K562 (cell line): ENCODE data around the gene FIG4. TPM values are rescaled to one million over a fixed set of nuclear protein-coding genes. Genes with fewer than 3 reads are reported as not detected.

Source experiments
- CXXC5 ChIP-seq: fragments of 250-450 bp; sonication (Bioruptor Pico); IDR thresholded peaks from 2 replicates; pipeline ENCODE4 v1.8.0; 2022; ENCODE audit warnings: inconsistent platforms, mild to moderate bottlenecking, moderate library complexity
- HEY1 ChIP-seq: fragments of 250-450 bp; sonication (Bioruptor Pico); IDR thresholded peaks from 2 replicates; pipeline ENCODE4 v1.5.0; 2020; ENCODE audit warnings: mild to moderate bottlenecking, moderate library complexity, borderline replicate concordance
- L3MBTL2 ChIP-seq: fragments of 450-650 bp; IDR thresholded peaks from 2 replicates; pipeline ENCODE4 v1.6.1; 2016; ENCODE audit warnings: mild to moderate bottlenecking, moderate library complexity
- LARP7 ChIP-seq: fragments of 450-650 bp; IDR thresholded peaks from 2 replicates; pipeline ENCODE4 v1.6.1; 2016
- NCOA2 ChIP-seq, 2 experiments: fragments of 450-650 bp; IDR thresholded peaks; 2 replicates each; pipeline ENCODE4 v1.6.1; 2018; ENCODE audit warnings: mild to moderate bottlenecking in 2 of 2, moderate library complexity in 1 of 2; ENCODE audit not compliant: partially characterized antibody in 2 of 2
- NEUROD1 ChIP-seq: fragments of 150-350 bp; IDR thresholded peaks from 2 replicates; pipeline ENCODE4 v1.6.1; 2014; ENCODE audit warnings: borderline replicate concordance, low read length, low read depth; ENCODE audit not compliant: partially characterized antibody
- NFATC3 ChIP-seq: fragments of 450-650 bp; IDR thresholded peaks from 2 replicates; pipeline ENCODE4 v1.6.1; 2017; ENCODE audit warnings: mild to moderate bottlenecking
- SMAD1 ChIP-seq: fragments of 150-350 bp; IDR thresholded peaks from 2 replicates; pipeline ENCODE4 v1.6.1; 2014; ENCODE audit warnings: low read length, low read depth; ENCODE audit not compliant: partially characterized antibody
- ZNF212 ChIP-seq: fragments of 450-650 bp; formaldehyde crosslinking; IDR thresholded peaks from 2 replicates; pipeline ENCODE4 v1.4.0; 2020; ENCODE audit warnings: mild to moderate bottlenecking
- ZNF431 ChIP-seq: sonication (generic); formaldehyde crosslinking; IDR thresholded peaks from 2 replicates; pipeline ENCODE4 v1.8.0; 2022; ENCODE audit warnings: mild to moderate bottlenecking, missing genetic modification reagents
- ZNF695 ChIP-seq: fragments of 450-650 bp; formaldehyde crosslinking; IDR thresholded peaks from 2 replicates; pipeline ENCODE4 v1.4.0; 2020; ENCODE audit warnings: mild to moderate bottlenecking, moderate library complexity
- polyA plus RNA-seq, 8 experiments: library from polyadenylated mRNA; depleted of rRNA in 4 of 8; stranded (reverse) in 5 of 8; unstranded in 3 of 8; fragments of >200 nt; fragmentation: Nextera tagmentation in 2 of 8; fragmentation: Illumina TruSeq in 1 of 8; extraction: Ambion mirVana in 2 of 8; extraction: Trizol in 1 of 8; gene quantifications; 2 replicates each; pipeline versions ENCODE4 v1.2.1 to v1.2.3, GENCODE V29; 2011 to 2014; ENCODE audit warnings: inconsistent platforms in 1 of 8, missing spikeins in 1 of 8
- total RNA-seq, 7 experiments: library from RNA; depleted of rRNA in 6 of 7; stranded (reverse); fragments of >200 nt in 6 of 7; fragmentation: Illumina TruSeq in 2 of 7; extraction: Trizol in 2 of 7; gene quantifications; 2 replicates each; pipeline versions ENCODE4 v1.2.1 to v1.2.3, GENCODE V29; 2011 to 2021; ENCODE audit warnings: low replicate concordance in 1 of 7
- TF ChIP-seq, protein P1 (sequence below): fragments of 450-650 bp; IDR thresholded peaks from 2 replicates; pipeline ENCODE4 v1.6.1; 2017; ENCODE audit warnings: antibody characterized with exemption, mild to moderate bottlenecking
- TF ChIP-seq, protein P2 (sequence below), 2 experiments: fragments of 450-650 bp; formaldehyde crosslinking in 1 of 2; IDR thresholded peaks; 2 replicates each; pipeline versions ENCODE4 v1.4.0 to v1.6.1; 2014 to 2020; ENCODE audit warnings: mild to moderate bottlenecking in 2 of 2, borderline replicate concordance in 1 of 2, low read depth in 1 of 2
- TF ChIP-seq, protein P3 (sequence below): sonication (generic); formaldehyde crosslinking; IDR thresholded peaks from 2 replicates; pipeline ENCODE4 v1.9.0; 2022; ENCODE audit warnings: mild to moderate bottlenecking, missing genetic modification reagents

FIG4 gene
- total and polyA plus RNA-seq, 9 of the 15 experiments (the other 6 are each of a cell fraction or from before 2014, with no cell fraction given) = 1.5 to 6.8 (median 4.3) TPM

DNA sequence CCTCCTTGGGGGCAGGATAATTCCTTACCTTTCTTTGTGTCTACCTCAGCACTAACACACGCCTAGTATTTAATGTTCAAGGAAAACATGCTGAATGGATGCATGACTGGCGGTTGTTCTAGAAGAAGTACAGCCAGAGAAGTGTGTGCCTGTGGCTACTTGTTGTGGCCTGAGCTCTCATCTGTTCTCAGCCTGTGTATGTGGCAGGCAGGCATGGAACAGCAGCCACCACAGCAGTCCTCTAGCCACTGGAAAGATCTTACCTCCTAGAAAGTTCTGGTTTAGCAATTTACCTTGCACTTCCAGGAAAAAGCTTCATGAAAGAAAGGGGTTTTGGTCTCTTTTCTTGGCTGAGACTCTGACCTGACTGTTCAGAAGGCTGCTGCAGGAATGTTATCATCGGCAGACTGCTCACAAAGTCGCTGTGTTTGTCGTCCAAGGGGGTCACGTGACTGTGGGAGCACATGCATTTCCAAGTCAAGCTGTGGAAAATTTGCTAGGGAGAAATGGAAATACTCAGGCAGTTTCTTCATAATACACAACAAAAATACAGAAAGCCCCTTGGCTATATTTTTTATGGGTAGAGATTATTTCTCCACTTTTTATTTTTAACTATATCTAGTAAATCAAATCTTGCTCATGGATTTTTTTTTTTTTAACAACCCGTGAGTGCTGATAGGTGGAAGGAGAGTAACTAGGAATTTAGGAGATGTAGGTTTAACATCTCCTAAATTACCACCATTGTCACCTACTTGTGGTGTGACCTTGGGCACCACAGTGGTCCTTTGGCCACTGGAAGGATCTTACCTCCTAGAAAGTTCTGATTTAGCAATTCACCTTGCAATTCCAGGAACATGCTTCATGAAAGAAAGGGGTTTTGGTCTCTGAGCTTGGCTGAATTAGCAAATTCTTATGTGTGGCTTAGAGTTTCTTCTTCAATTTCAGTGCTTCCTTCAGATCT is 176.2 kb downstream of the FIG4 start (continued):
- TF ChIP-seq, protein P1, sequence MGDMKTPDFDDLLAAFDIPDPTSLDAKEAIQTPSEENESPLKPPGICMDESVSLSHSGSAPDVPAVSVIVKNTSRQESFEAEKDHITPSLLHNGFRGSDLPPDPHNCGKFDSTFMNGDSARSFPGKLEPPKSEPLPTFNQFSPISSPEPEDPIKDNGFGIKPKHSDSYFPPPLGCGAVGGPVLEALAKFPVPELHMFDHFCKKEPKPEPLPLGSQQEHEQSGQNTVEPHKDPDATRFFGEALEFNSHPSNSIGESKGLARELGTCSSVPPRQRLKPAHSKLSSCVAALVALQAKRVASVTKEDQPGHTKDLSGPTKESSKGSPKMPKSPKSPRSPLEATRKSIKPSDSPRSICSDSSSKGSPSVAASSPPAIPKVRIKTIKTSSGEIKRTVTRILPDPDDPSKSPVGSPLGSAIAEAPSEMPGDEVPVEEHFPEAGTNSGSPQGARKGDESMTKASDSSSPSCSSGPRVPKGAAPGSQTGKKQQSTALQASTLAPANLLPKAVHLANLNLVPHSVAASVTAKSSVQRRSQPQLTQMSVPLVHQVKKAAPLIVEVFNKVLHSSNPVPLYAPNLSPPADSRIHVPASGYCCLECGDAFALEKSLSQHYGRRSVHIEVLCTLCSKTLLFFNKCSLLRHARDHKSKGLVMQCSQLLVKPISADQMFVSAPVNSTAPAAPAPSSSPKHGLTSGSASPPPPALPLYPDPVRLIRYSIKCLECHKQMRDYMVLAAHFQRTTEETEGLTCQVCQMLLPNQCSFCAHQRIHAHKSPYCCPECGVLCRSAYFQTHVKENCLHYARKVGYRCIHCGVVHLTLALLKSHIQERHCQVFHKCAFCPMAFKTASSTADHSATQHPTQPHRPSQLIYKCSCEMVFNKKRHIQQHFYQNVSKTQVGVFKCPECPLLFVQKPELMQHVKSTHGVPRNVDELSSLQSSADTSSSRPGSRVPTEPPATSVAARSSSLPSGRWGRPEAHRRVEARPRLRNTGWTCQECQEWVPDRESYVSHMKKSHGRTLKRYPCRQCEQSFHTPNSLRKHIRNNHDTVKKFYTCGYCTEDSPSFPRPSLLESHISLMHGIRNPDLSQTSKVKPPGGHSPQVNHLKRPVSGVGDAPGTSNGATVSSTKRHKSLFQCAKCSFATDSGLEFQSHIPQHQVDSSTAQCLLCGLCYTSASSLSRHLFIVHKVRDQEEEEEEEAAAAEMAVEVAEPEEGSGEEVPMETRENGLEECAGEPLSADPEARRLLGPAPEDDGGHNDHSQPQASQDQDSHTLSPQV = no peak
- no peak for TF ChIP-seq ZNF212 (CRISPR knock-in tag)
- no peak for TF ChIP-seq ZNF695 (CRISPR knock-in tag)
- TF ChIP-seq SMAD1 = no peak
- no peak for TF ChIP-seq L3MBTL2
- TF ChIP-seq, protein P2, sequence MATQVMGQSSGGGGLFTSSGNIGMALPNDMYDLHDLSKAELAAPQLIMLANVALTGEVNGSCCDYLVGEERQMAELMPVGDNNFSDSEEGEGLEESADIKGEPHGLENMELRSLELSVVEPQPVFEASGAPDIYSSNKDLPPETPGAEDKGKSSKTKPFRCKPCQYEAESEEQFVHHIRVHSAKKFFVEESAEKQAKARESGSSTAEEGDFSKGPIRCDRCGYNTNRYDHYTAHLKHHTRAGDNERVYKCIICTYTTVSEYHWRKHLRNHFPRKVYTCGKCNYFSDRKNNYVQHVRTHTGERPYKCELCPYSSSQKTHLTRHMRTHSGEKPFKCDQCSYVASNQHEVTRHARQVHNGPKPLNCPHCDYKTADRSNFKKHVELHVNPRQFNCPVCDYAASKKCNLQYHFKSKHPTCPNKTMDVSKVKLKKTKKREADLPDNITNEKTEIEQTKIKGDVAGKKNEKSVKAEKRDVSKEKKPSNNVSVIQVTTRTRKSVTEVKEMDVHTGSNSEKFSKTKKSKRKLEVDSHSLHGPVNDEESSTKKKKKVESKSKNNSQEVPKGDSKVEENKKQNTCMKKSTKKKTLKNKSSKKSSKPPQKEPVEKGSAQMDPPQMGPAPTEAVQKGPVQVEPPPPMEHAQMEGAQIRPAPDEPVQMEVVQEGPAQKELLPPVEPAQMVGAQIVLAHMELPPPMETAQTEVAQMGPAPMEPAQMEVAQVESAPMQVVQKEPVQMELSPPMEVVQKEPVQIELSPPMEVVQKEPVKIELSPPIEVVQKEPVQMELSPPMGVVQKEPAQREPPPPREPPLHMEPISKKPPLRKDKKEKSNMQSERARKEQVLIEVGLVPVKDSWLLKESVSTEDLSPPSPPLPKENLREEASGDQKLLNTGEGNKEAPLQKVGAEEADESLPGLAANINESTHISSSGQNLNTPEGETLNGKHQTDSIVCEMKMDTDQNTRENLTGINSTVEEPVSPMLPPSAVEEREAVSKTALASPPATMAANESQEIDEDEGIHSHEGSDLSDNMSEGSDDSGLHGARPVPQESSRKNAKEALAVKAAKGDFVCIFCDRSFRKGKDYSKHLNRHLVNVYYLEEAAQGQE (IDR thresholded peaks at IDR 0.05; ENCODE audit: borderline replicate concordance) = peak; percentile 18; the same call in 1 of the 2 replicates
- TF ChIP-seq, protein P2 (CRISPR knock-in tag; IDR thresholded peaks at IDR 0.05; ENCODE audit: low read depth) = no peak
- TF ChIP-seq ZNF431 (CRISPR knock-in tag) = no peak
- no peak for TF ChIP-seq NEUROD1
- no peak for TF ChIP-seq LARP7
- no peak for TF ChIP-seq NFATC3
- TF ChIP-seq, protein P3, sequence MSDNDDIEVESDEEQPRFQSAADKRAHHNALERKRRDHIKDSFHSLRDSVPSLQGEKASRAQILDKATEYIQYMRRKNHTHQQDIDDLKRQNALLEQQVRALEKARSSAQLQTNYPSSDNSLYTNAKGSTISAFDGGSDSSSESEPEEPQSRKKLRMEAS (CRISPR knock-in tag) = no peak
- 0 out of 2 replicates have a peak, but pooled peaks have one; percentile 33 for TF ChIP-seq CXXC5 (CRISPR knock-in tag)
- no peak for TF ChIP-seq NCOA2 (IDR thresholded peaks at IDR 0.05; ENCODE audit: partially characterized antibody in 2 of 2)
- TF ChIP-seq HEY1 (CRISPR knock-in tag) = 0 out of 2 replicates have a peak, but pooled peaks have one; percentile 38
